ENCODE results near the gene MYL11.

The MYL11 gene

GRCh38 chr16:30365200-30365599 is 9.4 kb upstream of the MYL11 start:
- peaks cover 25% of the 10 kb centered on the region; the same call in 1 of the 2 replicates for H3K36me3 ChIP-seq (ENCODE audit: insufficient read depth, low read length)
- H3K4me3 ChIP-seq, result no peak overlapping the region
- no peak for DNase-seq (ENCODE audit: low read depth, low spot score)
- no peaks in the 10 kb centered on the region for H3K9me3 ChIP-seq (ENCODE audit: low read depth, low read length)
- H3K27ac ChIP-seq, result no peak overlapping the region
- TF ChIP-seq FOXP2 (optimal IDR thresholded peaks at IDR 0.05; ENCODE audit: control extremely low read depth, extremely low read length, insufficient read depth) (no peak), POLR2AphosphoS5 (IDR thresholded peaks at IDR 0.05; ENCODE audit: borderline replicate concordance, low read depth, low read length) (no peak), EZH2 (IDR thresholded peaks at IDR 0.05) (no peak)
- H3K9ac ChIP-seq (ENCODE audit: insufficient read length), result no peak overlapping the region

- Histone ChIP-seq H3K4me3 (no peak overlapping the region), H3K9me3 (ENCODE audit: low read depth, low read length) (no peaks in the 10 kb centered on the region), H3K9ac (ENCODE audit: insufficient read length) (no peak overlapping the region), H3K27ac (no peak overlapping the region), H3K36me3 (ENCODE audit: insufficient read depth, low read length) (peaks cover 25% of the 10 kb centered on the region; the same call in 1 of the 2 replicates)
- TF ChIP-seq POLR2AphosphoS5 (IDR thresholded peaks at IDR 0.05; ENCODE audit: borderline replicate concordance, low read depth, low read length), result no peak
- no peak for TF ChIP-seq EZH2 (IDR thresholded peaks at IDR 0.05)
- TF ChIP-seq FOXP2 (optimal IDR thresholded peaks at IDR 0.05; ENCODE audit: control extremely low read depth, extremely low read length, insufficient read depth), result no peak
- DNase-seq (ENCODE audit: low read depth, low spot score), result no peak
These were observed 8.1 kb upstream of the MYL11 start for GRCh38 chr16:30366511-30366910.

GRCh38 chr16:30367349-30368009 is 7.1 kb upstream of the MYL11 start:
- Histone ChIP-seq H3K36me3 (ENCODE audit: insufficient read depth, low read length) (peaks cover 22% of the 10 kb centered on the region; the same call in 1 of the 2 replicates), H3K9me3 (ENCODE audit: low read depth, low read length) (no peaks in the 10 kb centered on the region), H3K27ac (no peak overlapping the region), H3K4me3 (peak overlapping the region; percentile 82), H3K9ac (ENCODE audit: insufficient read length) (peak overlapping the region; percentile 78)
- DNase-seq (ENCODE audit: low read depth, low spot score), result no peak
- TF ChIP-seq POLR2AphosphoS5 (IDR thresholded peaks at IDR 0.05; ENCODE audit: borderline replicate concordance, low read depth, low read length), result no peak
- TF ChIP-seq FOXP2 (optimal IDR thresholded peaks at IDR 0.05; ENCODE audit: control extremely low read depth, extremely low read length, insufficient read depth), result no peak
- no peak for TF ChIP-seq EZH2 (IDR thresholded peaks at IDR 0.05)

GRCh38 chr16:30368122-30368791 is 6.3 kb upstream of the MYL11 start:
- Histone ChIP-seq H3K9ac (ENCODE audit: insufficient read length) (peak overlapping the region; percentile 78), H3K36me3 (ENCODE audit: insufficient read depth, low read length) (peaks cover 16% of the 10 kb centered on the region; the same call in 1 of the 2 replicates), H3K9me3 (ENCODE audit: low read depth, low read length) (no peaks in the 10 kb centered on the region), H3K4me3 (peak overlapping the region; percentile 82), H3K27ac (no peak overlapping the region)
- DNase-seq (ENCODE audit: low read depth, low spot score), result no peak
- TF ChIP-seq FOXP2 (optimal IDR thresholded peaks at IDR 0.05; ENCODE audit: control extremely low read depth, extremely low read length, insufficient read depth), result no peak
- TF ChIP-seq POLR2AphosphoS5 (IDR thresholded peaks at IDR 0.05; ENCODE audit: borderline replicate concordance, low read depth, low read length), result no peak
- TF ChIP-seq EZH2 (IDR thresholded peaks at IDR 0.05), result no peak

- peaks cover 16% of the 10 kb centered on the region; the same call in 1 of the 2 replicates for H3K36me3 ChIP-seq (ENCODE audit: insufficient read depth, low read length)
- H3K9me3 ChIP-seq (ENCODE audit: low read depth, low read length), result no peaks in the 10 kb centered on the region
- no peak for DNase-seq (ENCODE audit: low read depth, low spot score)
- H3K4me3 ChIP-seq, result peak overlapping the region; percentile 82
- H3K9ac ChIP-seq (ENCODE audit: insufficient read length), result peak overlapping the region; percentile 78
- TF ChIP-seq EZH2 (IDR thresholded peaks at IDR 0.05) (no peak), POLR2AphosphoS5 (IDR thresholded peaks at IDR 0.05; ENCODE audit: borderline replicate concordance, low read depth, low read length) (no peak), FOXP2 (optimal IDR thresholded peaks at IDR 0.05; ENCODE audit: control extremely low read depth, extremely low read length, insufficient read depth) (no peak)
- no peak overlapping the region for H3K27ac ChIP-seq
These were observed 5.9 kb upstream of the MYL11 start for GRCh38 chr16:30368792-30369090.

GRCh38 chr16:30369091-30369937 is 5.3 kb upstream of the MYL11 start:
- TF ChIP-seq POLR2AphosphoS5 (IDR thresholded peaks at IDR 0.05; ENCODE audit: borderline replicate concordance, low read depth, low read length) (no peak), FOXP2 (optimal IDR thresholded peaks at IDR 0.05; ENCODE audit: control extremely low read depth, extremely low read length, insufficient read depth) (no peak), EZH2 (IDR thresholded peaks at IDR 0.05) (no peak)
- H3K27ac ChIP-seq, result no peak overlapping the region
- H3K36me3 ChIP-seq (ENCODE audit: insufficient read depth, low read length), result peaks cover 15% of the 10 kb centered on the region; the same call in 1 of the 2 replicates
- no peaks in the 10 kb centered on the region for H3K9me3 ChIP-seq (ENCODE audit: low read depth, low read length)
- H3K4me3 ChIP-seq, result peak overlapping the region; percentile 82
- peak overlapping the region; percentile 78 for H3K9ac ChIP-seq (ENCODE audit: insufficient read length)
- DNase-seq (ENCODE audit: low read depth, low spot score), result no peak

GRCh38 chr16:30369938-30370455 is 4.6 kb upstream of the MYL11 start:
- no peaks in the 10 kb centered on the region for H3K9me3 ChIP-seq (ENCODE audit: low read depth, low read length)
- H3K4me3 ChIP-seq, result peak overlapping the region; percentile 82
- TF ChIP-seq POLR2AphosphoS5 (IDR thresholded peaks at IDR 0.05; ENCODE audit: borderline replicate concordance, low read depth, low read length) (0 out of 2 replicates have a peak, but pooled peaks have one; percentile 17), FOXP2 (optimal IDR thresholded peaks at IDR 0.05; ENCODE audit: control extremely low read depth, extremely low read length, insufficient read depth) (no peak)
- H3K9ac ChIP-seq (ENCODE audit: insufficient read length), result peak overlapping the region; percentile 78
- no peak overlapping the region for H3K27ac ChIP-seq
- H3K36me3 ChIP-seq (ENCODE audit: insufficient read depth, low read length), result peaks cover 9% of the 10 kb centered on the region; the same call in 1 of the 2 replicates
- DNase-seq (ENCODE audit: low read depth, low spot score), result no peak

Measured in SK-N-MC (cell line).